HepG2 (cell line): ENCODE measurements around the gene ZNF511. TPM values are rescaled to one million over a fixed set of nuclear protein-coding genes. Genes with fewer than 3 reads are reported as not detected.

Experiments
- ATAC-seq: fragments of 200-7000 bp; cut with Tn5 transposase; 3 replicates; pipeline ENCODE4 v1.9.1; 2020; ENCODE audit warnings: mild to moderate bottlenecking, moderate library complexity
- BruUV-seq: library from RNA; stranded (reverse); fragments of 400-500 nt; replicated peaks from 2 replicates; lab custom pipeline; 2021; lab: Mats Ljungman, UMichigan
- CTCF ChIA-PET: fragments of 300-600 bp; formaldehyde crosslinking; extraction: SDS; loops from one replicate; lab custom pipeline; 2021; ENCODE audit warnings: low total read pairs, inconsistent platforms, low intra/inter-chr PET ratio; lab: Yijun Ruan, JAX
- POLR2A ChIA-PET: fragments of 350-600 bp; sonication (Branson Sonifier 250); formaldehyde crosslinking; loops from one replicate; lab custom pipeline; 2020; ENCODE audit warnings: antibody characterized with exemption, inconsistent platforms; lab: Yijun Ruan, JAX
- DNase-seq: peaks from one replicate; pipeline ENCODE4 v3.0.0-alpha.2; 2015; ENCODE audit warnings: low spot score
- FAIRE-seq: peaks from 3 replicates; lab custom pipeline; 2011; peaks lifted over from hg19 to GRCh38; lab: Jason Lieb, UNC
- H2AFZ ChIP-seq: one replicate; pipeline ENCODE4 v1.6.1; 2011; ENCODE audit warnings: low read length, inconsistent platforms
- H3K27ac ChIP-seq: fragments of 300-600 bp; 3 replicates; pipeline ENCODE4 v1.8.0; 2011; ENCODE audit warnings: mixed run types, mild to moderate bottlenecking, mixed read lengths, low read length, inconsistent platforms; ENCODE audit not compliant: insufficient read depth; ENCODE audit errors: extremely low read length
- H3K27me3 ChIP-seq, 2 experiments: fragments of 200-600 bp in 1 of 2; 2 replicates in 1 of 2; 3 replicates in 1 of 2; pipeline versions ENCODE4 v1.6.0 to v1.8.0; 2011; ENCODE audit warnings: low read length in 2 of 2, mild to moderate bottlenecking in 2 of 2, moderate library complexity in 2 of 2, inconsistent platforms in 1 of 2; ENCODE audit not compliant: insufficient read depth in 2 of 2, control insufficient read depth in 1 of 2
- H3K36me3 ChIP-seq, 2 experiments: fragments of 200-600 bp in 1 of 2; replicated peaks in 1 of 2; 2 replicates in 1 of 2; 3 replicates in 1 of 2; pipeline versions ENCODE4 v1.5.1 to v1.8.0; 2011; ENCODE audit warnings: low read length in 2 of 2, inconsistent platforms in 1 of 2; ENCODE audit not compliant: insufficient read depth in 2 of 2, control insufficient read depth in 1 of 2
- H3K4me1 ChIP-seq: 2 replicates; pipeline ENCODE4 v1.5.1; 2012; ENCODE audit warnings: low read length, inconsistent platforms; ENCODE audit not compliant: insufficient read depth
- H3K4me2 ChIP-seq: 2 replicates; pipeline ENCODE4 v1.6.0; 2011; ENCODE audit warnings: low read depth, low read length, inconsistent platforms
- H3K4me3 ChIP-seq, 3 experiments: fragments of 200-600 bp in 1 of 3; sonication (generic), shearing (Covaris generic) in 1 of 3; replicated peaks in 1 of 3; 2 replicates each; pipeline ENCODE4 v1.5.1; 2011 to 2016; ENCODE audit warnings: low read length in 3 of 3, inconsistent platforms in 2 of 3, low read depth in 2 of 3, mild to moderate bottlenecking in 2 of 3, control low read depth in 1 of 3, mixed read lengths in 1 of 3; ENCODE audit not compliant: insufficient read depth in 1 of 3
- H3K79me2 ChIP-seq: one replicate; pipeline ENCODE4 v1.6.1; 2011; ENCODE audit warnings: low read length, inconsistent platforms; ENCODE audit not compliant: insufficient read depth
- H3K9ac ChIP-seq: 2 replicates; pipeline ENCODE4 v1.6.0; 2011; ENCODE audit warnings: mild to moderate bottlenecking, low read depth, low read length, inconsistent platforms; ENCODE audit not compliant: insufficient read depth
- H3K9me3 ChIP-seq: 2 replicates; pipeline ENCODE4 v1.5.1; 2012; ENCODE audit warnings: mild to moderate bottlenecking, low read length
- H4K20me1 ChIP-seq: 2 replicates; pipeline ENCODE4 v1.6.0; 2011; ENCODE audit warnings: inconsistent platforms, mild to moderate bottlenecking, low read length, moderate library complexity; ENCODE audit not compliant: insufficient read depth
- ARID4A ChIP-seq: sonication (generic); formaldehyde crosslinking; IDR thresholded peaks from 2 replicates; pipeline ENCODE4 v1.5.0; 2020; ENCODE audit warnings: mild to moderate bottlenecking, missing genetic modification reagents, borderline replicate concordance
- HOXA3 ChIP-seq: sonication (generic); formaldehyde crosslinking; IDR thresholded peaks from 2 replicates; pipeline ENCODE4 v1.5.0; 2020; ENCODE audit warnings: missing genetic modification reagents
- NR2F6 ChIP-seq, 2 experiments: IDR thresholded peaks; 2 replicates each; pipeline ENCODE4 v1.6.1; 2016; ENCODE audit warnings: antibody characterized with exemption in 1 of 2, mild to moderate bottlenecking in 1 of 2
- TP53 ChIP-seq: sonication (generic); formaldehyde crosslinking; conservative IDR thresholded peaks from 2 replicates; pipeline ENCODE4 v1.4.0; 2020; ENCODE audit warnings: missing genetic modification reagents
- ZNF280B ChIP-seq: sonication (generic); formaldehyde crosslinking; IDR thresholded peaks from 2 replicates; pipeline ENCODE4 v1.5.0; 2020; ENCODE audit warnings: missing genetic modification reagents, mild to moderate bottlenecking, borderline replicate concordance
- WGBS: methylation state at CpG from one replicate; pipeline ENCODE4 v1.1.6; 2017; ENCODE audit warnings: low lambda C conversion rate; 5-methylcytosine and 5-hydroxymethylcytosine counted together
- in situ Hi-C: cut with HindIII; loops from 2 replicates; pipeline ENCODE4 v1.10.0; 2017; ENCODE audit warnings: low pct_unique_long_range_greater_than_20kb; ENCODE audit not compliant: extremely low pct_ligation_motif_present
- intact Hi-C: fragments of 100-400 bp; cut with micrococcal nuclease; formaldehyde crosslinking; loops from one replicate; pipeline ENCODE4 v1.10.0; 2022; ENCODE audit not compliant: unreplicated experiment
- polyA plus RNA-seq, 8 experiments: library from polyadenylated mRNA; depleted of rRNA in 3 of 8; stranded (reverse) in 7 of 8; unstranded in 1 of 8; fragments of >200 nt; fragmentation: Illumina TruSeq in 4 of 8; extraction: Trizol in 4 of 8; gene quantifications; 2 replicates each; pipeline versions ENCODE4 v1.2.1 to v1.2.3, GENCODE V29; 2011 to 2016; ENCODE audit warnings: low read depth in 4 of 8, missing spikeins in 1 of 8, mixed read lengths in 1 of 8; ENCODE audit not compliant: insufficient read depth in 1 of 8
- total RNA-seq, 5 experiments: library from RNA; depleted of rRNA; stranded (reverse); fragments of >200 nt; fragmentation: Illumina TruSeq; extraction: Trizol; gene quantifications; 2 replicates each; pipeline ENCODE4 v1.2.3, GENCODE V29; 2016; ENCODE audit warnings: low read depth in 1 of 5
- TF ChIP-seq, protein P1 (sequence below): sonication (generic); formaldehyde crosslinking; IDR thresholded peaks from 2 replicates; pipeline ENCODE4 v1.4.0; 2020; ENCODE audit warnings: low read depth, mild to moderate bottlenecking, missing genetic modification reagents
- TF ChIP-seq, protein P2 (sequence below): sonication (generic); formaldehyde crosslinking; IDR thresholded peaks from 2 replicates; pipeline ENCODE4 v1.4.0; 2020; ENCODE audit warnings: missing genetic modification reagents, mild to moderate bottlenecking, borderline replicate concordance
- TF ChIP-seq, protein P3 (sequence below): sonication (generic); formaldehyde crosslinking; conservative IDR thresholded peaks from 2 replicates; pipeline ENCODE4 v1.4.0; 2020; ENCODE audit warnings: mild to moderate bottlenecking, missing genetic modification reagents, moderate library complexity

The ZNF511 gene
- total and polyA plus RNA-seq, 2 of the 13 experiments (the other 11 are each of a cell fraction or from before 2014, with no cell fraction given), result 35.6 to 66.4 TPM

- peak; percentile 76 for DNase-seq
- TF ChIP-seq, protein P1, sequence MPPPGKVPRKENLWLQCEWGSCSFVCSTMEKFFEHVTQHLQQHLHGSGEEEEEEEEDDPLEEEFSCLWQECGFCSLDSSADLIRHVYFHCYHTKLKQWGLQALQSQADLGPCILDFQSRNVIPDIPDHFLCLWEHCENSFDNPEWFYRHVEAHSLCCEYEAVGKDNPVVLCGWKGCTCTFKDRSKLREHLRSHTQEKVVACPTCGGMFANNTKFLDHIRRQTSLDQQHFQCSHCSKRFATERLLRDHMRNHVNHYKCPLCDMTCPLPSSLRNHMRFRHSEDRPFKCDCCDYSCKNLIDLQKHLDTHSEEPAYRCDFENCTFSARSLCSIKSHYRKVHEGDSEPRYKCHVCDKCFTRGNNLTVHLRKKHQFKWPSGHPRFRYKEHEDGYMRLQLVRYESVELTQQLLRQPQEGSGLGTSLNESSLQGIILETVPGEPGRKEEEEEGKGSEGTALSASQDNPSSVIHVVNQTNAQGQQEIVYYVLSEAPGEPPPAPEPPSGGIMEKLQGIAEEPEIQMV (CRISPR knock-in tag), result no peak
- TF ChIP-seq, protein P2, sequence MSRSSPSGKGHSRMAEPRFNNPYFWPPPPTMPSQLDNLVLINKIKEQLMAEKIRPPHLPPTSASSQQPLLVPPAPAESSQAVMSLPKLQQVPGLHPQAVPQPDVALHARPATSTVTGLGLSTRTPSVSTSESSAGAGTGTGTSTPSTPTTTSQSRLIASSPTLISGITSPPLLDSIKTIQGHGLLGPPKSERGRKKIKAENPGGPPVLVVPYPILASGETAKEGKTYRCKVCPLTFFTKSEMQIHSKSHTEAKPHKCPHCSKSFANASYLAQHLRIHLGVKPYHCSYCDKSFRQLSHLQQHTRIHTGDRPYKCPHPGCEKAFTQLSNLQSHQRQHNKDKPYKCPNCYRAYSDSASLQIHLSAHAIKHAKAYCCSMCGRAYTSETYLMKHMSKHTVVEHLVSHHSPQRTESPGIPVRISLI, result peak; percentile 83; the same call in 1 of the 2 replicates
- TF ChIP-seq ZNF280B (CRISPR knock-in tag) (peak; percentile 62; the same call in 1 of the 2 replicates), TP53 (CRISPR knock-in tag) (0 out of 2 replicates have a peak, but pooled peaks have one; percentile 12), NR2F6 (IDR thresholded peaks at IDR 0.05) (peak; percentile 83), NR2F6 (CRISPR knock-in tag; IDR thresholded peaks at IDR 0.05) (peak; percentile 57), ARID4A (CRISPR knock-in tag) (peak; percentile 77; the same call in 1 of the 2 replicates), HOXA3 (CRISPR knock-in tag) (no peak; the same call in none of the 2 replicates)
- TF ChIP-seq, protein P3, sequence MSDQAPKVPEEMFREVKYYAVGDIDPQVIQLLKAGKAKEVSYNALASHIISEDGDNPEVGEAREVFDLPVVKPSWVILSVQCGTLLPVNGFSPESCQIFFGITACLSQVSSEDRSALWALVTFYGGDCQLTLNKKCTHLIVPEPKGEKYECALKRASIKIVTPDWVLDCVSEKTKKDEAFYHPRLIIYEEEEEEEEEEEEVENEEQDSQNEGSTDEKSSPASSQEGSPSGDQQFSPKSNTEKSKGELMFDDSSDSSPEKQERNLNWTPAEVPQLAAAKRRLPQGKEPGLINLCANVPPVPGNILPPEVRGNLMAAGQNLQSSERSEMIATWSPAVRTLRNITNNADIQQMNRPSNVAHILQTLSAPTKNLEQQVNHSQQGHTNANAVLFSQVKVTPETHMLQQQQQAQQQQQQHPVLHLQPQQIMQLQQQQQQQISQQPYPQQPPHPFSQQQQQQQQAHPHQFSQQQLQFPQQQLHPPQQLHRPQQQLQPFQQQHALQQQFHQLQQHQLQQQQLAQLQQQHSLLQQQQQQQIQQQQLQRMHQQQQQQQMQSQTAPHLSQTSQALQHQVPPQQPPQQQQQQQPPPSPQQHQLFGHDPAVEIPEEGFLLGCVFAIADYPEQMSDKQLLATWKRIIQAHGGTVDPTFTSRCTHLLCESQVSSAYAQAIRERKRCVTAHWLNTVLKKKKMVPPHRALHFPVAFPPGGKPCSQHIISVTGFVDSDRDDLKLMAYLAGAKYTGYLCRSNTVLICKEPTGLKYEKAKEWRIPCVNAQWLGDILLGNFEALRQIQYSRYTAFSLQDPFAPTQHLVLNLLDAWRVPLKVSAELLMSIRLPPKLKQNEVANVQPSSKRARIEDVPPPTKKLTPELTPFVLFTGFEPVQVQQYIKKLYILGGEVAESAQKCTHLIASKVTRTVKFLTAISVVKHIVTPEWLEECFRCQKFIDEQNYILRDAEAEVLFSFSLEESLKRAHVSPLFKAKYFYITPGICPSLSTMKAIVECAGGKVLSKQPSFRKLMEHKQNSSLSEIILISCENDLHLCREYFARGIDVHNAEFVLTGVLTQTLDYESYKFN (CRISPR knock-in tag), result no peak; the same call in 1 of the 2 replicates
Observed at GRCh38 chr10:133359554-133359971, 50.8 kb downstream of the ZNF511 start.

More at GRCh38 chr10:133359554-133359971, 50.8 kb downstream of the ZNF511 start:
- peak; percentile 37 for ATAC-seq
- FAIRE-seq, result peak; percentile 86
- H3K9me3 ChIP-seq, result no peaks in the 10 kb centered on the region
- H3K27ac ChIP-seq, result peak overlapping the region; percentile 86
- H3K4me1 ChIP-seq, result peaks cover 38% of the 10 kb centered on the region
- peak overlapping the region; percentile 74 for H3K9ac ChIP-seq
- H3K4me2 ChIP-seq, result peak overlapping the region; percentile 95
- peaks cover 11 to 35% of the 10 kb centered on the region in 2 experiments; a peak in 4 of 5 replicates for H3K36me3 ChIP-seq
- BruUV-seq, result no TSS peak
- H2AFZ ChIP-seq, result no peak overlapping the region
- 0 out of 2 replicates have a peak, but pooled peaks cover 5% of the 10 kb centered on the region for H4K20me1 ChIP-seq
- peak overlapping the region; percentile 35 to 81 (median 53); a peak in 5 of 6 replicates for H3K4me3 ChIP-seq
- 0% methylated on average over 6 of the region's 6 CpGs for WGBS
- intact Hi-C loops (loop anchor here (2.0 kb wide), 1 partner anchor 13 kb away; the partner anchor contains the start of gene ECHS1), in situ Hi-C loops (no loop called here)
- H3K79me2 ChIP-seq, result peaks cover 12% of the 10 kb centered on the region
- CTCF ChIA-PET, result no interaction called here
- H3K27me3 ChIP-seq, result no peaks in the 10 kb centered on the region
- POLR2A ChIA-PET, result interaction anchor here (1.1 to 5.8 kb wide), 10 partner anchors 9 to 35 kb away, joined by 3 to 124 read pairs (median 14); partner anchors contain the start of genes ECHS1, MTG1, PAOX and PRAP1
